Measurements from ENCODE around the gene COPS8.

Gene COPS8

DNA sequence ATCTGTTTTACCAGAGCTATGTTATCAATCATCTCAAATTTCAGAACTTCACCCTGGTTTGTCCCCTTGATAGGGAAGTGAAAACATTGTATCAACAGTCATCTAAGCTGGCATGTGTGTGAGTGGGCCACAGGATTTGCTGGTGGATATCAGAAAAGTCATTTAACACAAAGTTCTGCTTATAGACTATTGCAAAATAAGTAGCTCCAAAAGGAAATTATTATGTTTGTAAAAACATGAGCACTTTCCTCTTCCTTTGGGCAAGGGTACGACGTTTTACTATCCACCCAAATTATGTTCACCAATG is 20.7 kb upstream of the COPS8 start:
- DNase-seq, result no peak

DNA sequence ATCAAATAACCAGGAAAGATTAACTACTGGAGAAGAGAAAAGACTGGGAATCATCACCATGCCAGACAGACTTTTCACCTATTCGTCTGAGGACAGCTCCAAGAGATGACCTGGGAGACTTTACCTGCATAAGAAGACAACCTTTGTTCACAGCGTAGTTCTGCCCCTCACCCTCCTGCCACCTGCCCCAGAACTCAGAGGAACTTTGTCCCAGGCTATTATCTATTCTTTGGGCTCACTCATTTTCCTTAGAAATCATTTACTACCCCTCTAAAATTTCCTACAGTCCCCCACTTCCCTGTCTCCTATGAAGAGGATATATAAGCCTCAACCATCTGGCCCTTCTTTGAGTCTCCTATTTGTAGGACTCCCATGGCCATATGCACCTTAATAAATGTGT is 19.3 kb upstream of the COPS8 start:
- no peak for DNase-seq

DNA sequence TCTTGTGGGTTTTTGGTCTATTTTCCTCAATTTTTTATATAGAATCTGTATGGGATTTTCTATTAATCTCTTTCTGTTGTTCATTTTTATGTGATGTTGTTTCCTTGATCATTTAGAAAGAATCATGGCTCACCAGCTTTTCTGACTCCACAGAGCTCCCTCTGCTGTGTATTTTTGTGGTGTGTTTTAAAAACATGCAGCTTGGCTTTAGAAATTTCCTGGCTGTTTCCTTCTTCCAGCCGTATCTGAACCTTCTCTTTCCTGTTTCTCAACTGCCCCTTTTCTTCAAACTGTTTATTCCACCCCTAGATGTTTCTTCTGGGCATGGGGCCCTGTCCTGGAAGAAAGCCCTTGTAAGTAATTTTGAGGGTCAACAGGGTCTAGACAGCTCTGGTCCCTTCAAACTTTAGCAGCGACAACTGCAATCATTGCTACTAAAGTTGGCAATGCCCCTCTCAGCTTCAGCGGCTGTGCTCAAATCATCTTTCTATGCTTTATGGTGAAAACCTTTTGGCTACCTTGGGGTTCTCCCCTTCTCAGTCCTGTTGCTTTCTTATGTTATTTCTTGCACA is 17.6 kb upstream of the COPS8 start:
- no peak for DNase-seq

GRCh38 chr2:237072067-237072931 is 13.4 kb upstream of the COPS8 start:
- peak; percentile 29 for DNase-seq

GRCh38 chr2:237073552-237073951 is 12.1 kb upstream of the COPS8 start:
- no peak for DNase-seq

GRCh38 chr2:237074211-237074993 is 11.3 kb upstream of the COPS8 start:
- DNase-seq, result no peak

GRCh38 chr2:237075749-237076599 is 9.7 kb upstream of the COPS8 start:
- DNase-seq, result no peak

DNA sequence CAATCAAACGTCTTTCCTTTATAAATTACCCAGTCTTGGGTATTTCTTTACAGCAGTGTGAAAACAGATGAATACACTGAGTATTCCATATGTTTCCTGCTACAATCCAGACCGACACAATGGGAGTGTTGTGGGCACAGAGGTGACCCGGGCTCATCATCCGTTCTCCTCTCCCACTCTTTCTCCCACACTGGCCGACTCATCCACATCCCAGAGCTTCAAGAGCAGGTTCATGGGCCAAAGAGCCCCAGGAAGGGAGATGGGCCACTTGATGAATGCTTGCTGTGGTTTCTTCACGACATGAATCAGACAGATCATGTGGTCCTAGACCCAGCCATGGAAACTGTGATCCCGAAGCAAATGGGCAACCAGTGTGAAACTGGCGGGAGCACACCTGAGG is 4.1 kb upstream of the COPS8 start:
- DNase-seq, result no peak

DNA sequence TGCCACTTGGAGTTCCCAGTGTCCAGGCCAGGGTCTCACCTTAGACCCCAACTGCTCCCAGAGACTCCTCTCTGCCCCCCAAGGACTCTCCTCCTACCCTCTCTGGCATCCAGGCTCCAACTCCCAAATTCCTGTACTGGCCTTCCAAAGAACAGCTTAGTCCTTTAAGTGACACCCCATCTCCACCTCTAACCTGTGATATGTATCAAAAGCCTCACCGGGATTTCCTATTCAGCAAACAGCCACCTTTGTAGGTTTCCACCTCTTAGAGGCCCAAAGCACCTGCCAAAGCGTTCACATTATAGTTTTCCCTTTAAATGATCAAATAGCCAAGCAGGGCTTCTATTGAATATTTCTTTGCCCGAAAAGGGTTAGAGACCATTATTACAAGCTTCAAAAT is 2.7 kb upstream of the COPS8 start:
- no peak for DNase-seq

- DNase-seq, result no peak
Measured at GRCh38 chr2:237084444-237084843, 1.2 kb upstream of the COPS8 start.

GRCh38 chr2:237090906-237091305 is 5.2 kb downstream of the COPS8 start:
- no peak for DNase-seq

GRCh38 chr2:237091779-237092436 is 6.2 kb downstream of the COPS8 start:
- DNase-seq, result no peak

DNA sequence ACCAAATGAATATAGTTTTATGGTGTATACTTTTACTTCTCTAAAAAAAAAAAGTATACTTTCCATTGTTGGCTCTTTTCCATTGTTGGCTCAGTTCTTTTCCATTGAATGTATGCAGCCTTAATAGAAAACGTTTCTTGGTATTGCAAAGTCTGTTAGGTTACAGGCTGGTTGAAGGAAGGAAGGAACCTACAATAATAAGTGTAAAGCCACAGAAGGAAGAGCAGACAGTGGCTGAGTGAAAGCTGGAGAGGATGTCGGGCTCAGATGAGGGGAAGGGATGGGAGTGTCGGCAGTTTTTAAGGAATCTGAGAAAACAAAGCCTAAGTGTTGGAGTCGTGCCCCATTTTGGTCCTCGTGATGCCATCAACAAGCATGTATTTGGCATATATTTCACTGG is 6.8 kb downstream of the COPS8 start:
- no peak for DNase-seq

GRCh38 chr2:237092920-237093781 is 7.5 kb downstream of the COPS8 start:
- DNase-seq, result no peak

DNA sequence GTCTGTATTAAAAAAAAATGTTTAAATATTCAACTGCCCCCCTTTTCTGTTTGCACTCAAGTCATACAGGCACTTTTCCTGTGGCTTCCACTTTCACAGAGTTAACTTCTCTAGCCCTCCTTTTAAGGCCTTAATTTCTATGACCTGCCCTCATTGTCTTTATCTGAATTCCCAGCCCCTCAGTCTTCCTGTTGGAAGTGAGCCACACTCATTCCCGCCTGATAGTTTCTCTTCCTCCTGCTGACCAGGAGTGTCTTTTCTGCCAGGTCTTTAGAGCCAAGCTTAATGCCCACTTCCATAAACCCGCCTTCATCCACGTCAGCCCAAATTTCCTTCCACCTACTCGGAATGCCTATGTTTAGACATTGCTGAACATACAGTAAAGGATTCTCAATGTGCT is 10.5 kb downstream of the COPS8 start:
- no peak for DNase-seq

- DNase-seq, result no peak
Measured at GRCh38 chr2:237096911-237097310, 11.2 kb downstream of the COPS8 start.

DNA sequence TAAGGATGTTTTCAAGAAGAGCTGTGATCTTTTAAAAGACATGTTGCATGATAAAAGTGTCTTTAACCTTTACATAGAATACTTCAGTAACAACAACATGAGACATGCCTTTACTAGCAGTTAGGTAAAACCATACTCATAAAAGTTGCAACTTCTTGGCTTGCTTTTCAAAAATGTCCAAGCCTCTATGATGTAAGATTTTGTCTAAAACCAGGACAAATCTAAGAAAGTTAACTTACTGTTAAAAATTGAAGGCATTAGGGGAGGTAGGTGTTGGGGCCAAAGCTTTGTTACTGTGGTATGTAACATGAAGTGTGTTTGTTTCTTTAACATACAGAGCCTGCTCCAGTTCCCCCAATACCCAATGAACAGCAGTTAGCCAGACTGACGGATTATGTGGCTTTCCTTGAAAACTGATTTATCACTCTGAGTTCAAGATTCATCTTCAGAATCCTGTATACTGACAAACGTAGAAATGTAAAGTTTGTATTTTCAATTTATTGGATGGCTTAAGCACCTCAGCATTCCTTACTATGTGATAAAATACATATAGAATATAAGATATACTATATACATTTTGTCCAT is 11.7 kb downstream of the COPS8 start:
- no peak for DNase-seq

GRCh38 chr2:237097911-237098702 is 12.4 kb downstream of the COPS8 start:
- no peak for DNase-seq

DNA sequence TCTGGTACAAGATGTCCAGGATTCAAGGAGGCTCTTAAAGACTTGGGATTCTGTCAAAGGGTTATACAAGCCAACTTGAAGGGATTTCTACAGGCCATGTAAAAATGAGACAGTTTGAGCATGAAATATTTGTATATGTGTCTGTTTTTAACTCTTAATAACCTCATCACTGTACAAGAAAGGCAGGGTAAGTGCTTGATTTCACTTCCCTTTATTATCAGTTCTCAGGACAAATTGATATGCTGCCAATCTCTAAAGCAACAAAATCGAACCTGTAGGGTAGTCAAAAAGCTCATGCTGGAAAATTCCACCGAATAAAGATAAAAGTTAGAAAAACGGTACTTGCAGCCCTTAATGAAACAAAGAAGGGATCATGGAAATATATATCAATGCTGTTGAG is 14.1 kb downstream of the COPS8 start:
- no peak for DNase-seq
